Stomach (tissue), 19 donors: Measurements from ENCODE around the gene SERPINB7. TPM values are rescaled to one million over a fixed set of nuclear protein-coding genes. Genes with fewer than 3 reads are reported as not detected.

Experiments
- DNase-seq, 2 donors: peaks; one replicate each; pipeline versions ENCODE4 v3.0.0 to v3.0.0-alpha.2; 2013 to 2019
- H3K27ac ChIP-seq, 5 donors: fragments of 200-600 bp in 4 of 5; sonication (generic) in 4 of 5; one replicate each; pipeline ENCODE4 v1.5.1; 2013 to 2019; ENCODE audit warnings: mild to moderate bottlenecking in 1 of 5, moderate library complexity in 1 of 5
- H3K27me3 ChIP-seq, 3 donors: fragments of 200-600 bp; sonication (generic); one replicate each; pipeline ENCODE4 v1.5.1; 2017 to 2019; ENCODE audit warnings: mixed run types in 1 of 3
- H3K36me3 ChIP-seq, 4 donors: fragments of 200-600 bp; sonication (generic); 1 replicate in 3 of 4; 2 replicates in 1 of 4; pipeline ENCODE4 v1.5.1; 2016 to 2019
- H3K4me1 ChIP-seq, 4 donors: fragments of 200-600 bp; sonication (generic); one replicate each; pipeline ENCODE4 v1.5.1; 2016 to 2019
- H3K4me3 ChIP-seq, 4 donors: fragments of 200-600 bp; sonication (generic) in 3 of 4; one replicate each; pipeline ENCODE4 v1.5.1; 2016 to 2019; ENCODE audit warnings: mild to moderate bottlenecking in 1 of 4
- H3K9me3 ChIP-seq, 4 donors: fragments of 200-600 bp; sonication (generic); one replicate each; pipeline ENCODE4 v1.5.1; 2016 to 2019
- CTCF ChIP-seq, 7 experiments: fragments of 450-650 bp in 4 of 7; fragments of 200-600 bp in 3 of 7; sonication (generic) in 3 of 7; IDR thresholded peaks; one replicate each; pipeline ENCODE4 v1.5.1; 2016 to 2019; ENCODE audit warnings: antibody characterized with exemption in 7 of 7, control low read depth in 2 of 7, mild to moderate bottlenecking in 1 of 7
- EP300 ChIP-seq: sonication (generic); formaldehyde crosslinking; IDR thresholded peaks from one replicate; pipeline ENCODE4 v1.6.1; 2017; ENCODE audit warnings: antibody characterized with exemption
- POLR2A ChIP-seq, 4 donors: fragments of 450-650 bp; IDR thresholded peaks; one replicate each; pipeline ENCODE4 v1.6.1; 2016; ENCODE audit warnings: antibody characterized with exemption in 4 of 4, control low read depth in 2 of 4, mild to moderate bottlenecking in 1 of 4, moderate library complexity in 1 of 4
- POLR2AphosphoS5 ChIP-seq, 3 donors: sonication (generic); formaldehyde crosslinking; IDR thresholded peaks; one replicate each; pipeline ENCODE4 v1.6.1; 2016; ENCODE audit warnings: antibody characterized with exemption in 3 of 3
- WGBS, 5 donors: extraction: QIAGEN DNeasy Blood & Tissue Kit in 3 of 5; methylation state at CpG; one replicate each; pipeline versions ENCODE4 v1.1.5 to v1.1.7; 2013 to 2018; 5-methylcytosine and 5-hydroxymethylcytosine counted together
- intact Hi-C: fragments of 100-400 bp; cut with DNase I; formaldehyde crosslinking; loops from one replicate; pipeline ENCODE4 v1.15.1; 2023; ENCODE audit warnings: low total_unique reads
- long read RNA-seq, 10 donors: transcript quantifications; one replicate each; lab custom pipeline, GENCODE V29; 2026
- polyA plus RNA-seq, 3 donors: library from polyadenylated mRNA; stranded (reverse); fragments of 200-250 nt; gene quantifications; one replicate each; pipeline ENCODE4 v1.2.3, GENCODE V29; 2013
- total RNA-seq, 5 donors: library from RNA; depleted of rRNA; stranded (reverse); fragments of >200 nt; gene quantifications; one replicate each; pipeline versions ENCODE4 v1.1.0 to v1.2.3, GENCODE V29; 2014 to 2016
- donor health status: healthy with polysubstance abuse.
- donor health status: Bipolar disorder and iron deficiency.
- donor health status: healthy.

The SERPINB7 gene
- total RNA-seq (not detected), polyA plus RNA-seq (1 to 10 TPM in 1 of 3 donors, under 1 TPM in 1, not detected in 1; 0.23 to 5.2 TPM)
- long read RNA-seq, donor 1, result 0 reads
- long read RNA-seq, donor 2, result 0 reads
- long read RNA-seq, donor 3, result 0 reads
- long read RNA-seq, donor 4, result 0 reads
- long read RNA-seq, donor 5, result 0 reads
- long read RNA-seq, donor 6, result 0 reads
- long read RNA-seq, donor 7, result 0 reads
- long read RNA-seq, donor 8, result 0 reads
- long read RNA-seq, donor 9, result 0 reads
- long read RNA-seq, donor 10, result 0 reads

GRCh38 chr18:63775166-63775730, at the start of gene SERPINB7:
Gene SERPINB7, plus strand, starts transcription at chr18:63775418. Its CDS starts 6,955 bp downstream, at chr18:63782373.
- H3K27ac ChIP-seq, result no peak within 1 kb of the TSS
- 49 to 69% (median 61%) methylated on average over 2 of the region's 2 CpGs for WGBS, 5 donors
- intact Hi-C loops, result no loop called here
- H3K36me3 ChIP-seq, result no peaks in the 10 kb centered on the region
- no peaks in the 10 kb centered on the region for H3K9me3 ChIP-seq
- no peaks in the 10 kb centered on the region for H3K27me3 ChIP-seq
- H3K4me3 ChIP-seq, result no peak within 1 kb of the TSS
- no peaks in the 10 kb centered on the region for H3K4me1 ChIP-seq
- no peak for DNase-seq
- no peak for TF ChIP-seq EP300
- no peak for TF ChIP-seq POLR2AphosphoS5 (IDR thresholded peaks at IDR 0.05)
- TF ChIP-seq CTCF (IDR thresholded peaks at IDR 0.05), result no peak
- no peak for TF ChIP-seq POLR2A (IDR thresholded peaks at IDR 0.05)

- TF ChIP-seq POLR2AphosphoS5 (IDR thresholded peaks at IDR 0.05) (no peak), POLR2A (IDR thresholded peaks at IDR 0.05) (no peak)
- intact Hi-C loops, result no loop called here
- H3K36me3 ChIP-seq, result no peaks in the 10 kb centered on the region
- H3K27ac ChIP-seq, result no peak overlapping the region
- no peaks in the 10 kb centered on the region for H3K4me1 ChIP-seq
- no peak overlapping the region for H3K4me3 ChIP-seq
- no peak for DNase-seq
- no peaks in the 10 kb centered on the region for H3K27me3 ChIP-seq
- H3K9me3 ChIP-seq, result no peaks in the 10 kb centered on the region
- WGBS, 5 donors, result 0 to 38% (median 12%) methylated on average over 2 to 3 of the region's 3 CpGs
These were observed 49.3 kb upstream of the SERPINB7 start for GRCh38 chr18:63725682-63726480.

- Histone ChIP-seq H3K9me3 (no peaks in the 10 kb centered on the region), H3K4me1 (no peaks in the 10 kb centered on the region), H3K4me3 (no peak overlapping the region), H3K36me3 (no peaks in the 10 kb centered on the region), H3K27me3 (no peaks in the 10 kb centered on the region), H3K27ac (no peak overlapping the region)
- no peak for DNase-seq
- WGBS, 5 donors, result 64 to 73% (median 71%) methylated on average over 5 of the region's 5 CpGs
- intact Hi-C loops, result no loop called here
- TF ChIP-seq CTCF (IDR thresholded peaks at IDR 0.05) (no peak), POLR2AphosphoS5 (IDR thresholded peaks at IDR 0.05) (no peak), POLR2A (IDR thresholded peaks at IDR 0.05) (no peak), EP300 (no peak)
These were observed 44.4 kb upstream of the SERPINB7 start for GRCh38 chr18:63730773-63731172.

GRCh38 chr18:63731215-63731614, 44.0 kb upstream of the SERPINB7 start:
- no peaks in the 10 kb centered on the region for H3K9me3 ChIP-seq
- no peaks in the 10 kb centered on the region for H3K27me3 ChIP-seq
- DNase-seq, result no peak
- no peaks in the 10 kb centered on the region for H3K36me3 ChIP-seq
- H3K27ac ChIP-seq, result no peak overlapping the region
- 75 to 93% (median 81%) methylated on average over 3 of the region's 3 CpGs for WGBS, 5 donors
- no peak overlapping the region for H3K4me3 ChIP-seq
- no peak for TF ChIP-seq EP300
- no peak for TF ChIP-seq POLR2AphosphoS5 (IDR thresholded peaks at IDR 0.05)
- no peak for TF ChIP-seq CTCF (IDR thresholded peaks at IDR 0.05)
- no peak for TF ChIP-seq POLR2A (IDR thresholded peaks at IDR 0.05)
- intact Hi-C loops, result no loop called here
- no peaks in the 10 kb centered on the region for H3K4me1 ChIP-seq
